Heart left ventricle (tissue), 16 donors: ENCODE measurements around the gene TIMM17B. TPM values are rescaled to one million over a fixed set of nuclear protein-coding genes. Genes with fewer than 3 reads are reported as not detected.

ENCODE experiments used
- ATAC-seq, 4 donors: fragments of 200-7000 bp; cut with Tn5 transposase; one replicate each; pipeline ENCODE4 v1.9.1; 2020 to 2022; ENCODE audit warnings: moderate library complexity in 4 of 4, mild to moderate bottlenecking in 3 of 4, moderate number of reproducible peaks in 1 of 4
- DNase-seq, 5 donors: peaks; one replicate each; pipeline ENCODE4 v3.0.0-alpha.2; 2020
- H3K27ac ChIP-seq, 12 donors: fragments of 200-600 bp; sonication (generic) in 4 of 12; one replicate each; pipeline versions ENCODE4 v1.5.0 to v1.8.0; 2016 to 2022; ENCODE audit warnings: mild to moderate bottlenecking in 2 of 12
- H3K27me3 ChIP-seq, 9 donors: fragments of 200-600 bp; sonication (generic) in 2 of 9; one replicate each; pipeline versions ENCODE4 v1.5.1 to v1.8.0; 2016 to 2022; ENCODE audit warnings: mild to moderate bottlenecking in 3 of 9
- H3K36me3 ChIP-seq, 9 donors: fragments of 200-600 bp; sonication (generic) in 2 of 9; one replicate each; pipeline versions ENCODE4 v1.5.0 to v1.8.0; 2018 to 2022; ENCODE audit warnings: mild to moderate bottlenecking in 2 of 9
- H3K4me1 ChIP-seq, 12 donors: fragments of 200-600 bp; sonication (generic) in 4 of 12; one replicate each; pipeline versions ENCODE4 v1.5.0 to v1.8.0; 2016 to 2022; ENCODE audit warnings: mild to moderate bottlenecking in 3 of 12
- H3K4me3 ChIP-seq, 12 donors: fragments of 200-600 bp; sonication (generic) in 4 of 12; one replicate each; pipeline versions ENCODE4 v1.5.0 to v1.8.0; 2017 to 2022; ENCODE audit warnings: mild to moderate bottlenecking in 9 of 12, moderate library complexity in 4 of 12
- H3K9me3 ChIP-seq, 12 donors: fragments of 200-600 bp; sonication (generic) in 4 of 12; one replicate each; pipeline versions ENCODE4 v1.5.0 to v1.8.0; 2016 to 2022; ENCODE audit warnings: mild to moderate bottlenecking in 1 of 12
- CTCF ChIP-seq, 12 donors: fragments of 200-600 bp; sonication (generic) in 4 of 12; IDR thresholded peaks; one replicate each; pipeline versions ENCODE4 v1.5.0 to v1.8.0; 2018 to 2022; ENCODE audit warnings: antibody characterized with exemption in 12 of 12, mild to moderate bottlenecking in 5 of 12
- POLR2A ChIP-seq, 2 donors: fragments of 450-650 bp; IDR thresholded peaks; one replicate each; pipeline ENCODE4 v1.6.1; 2017; ENCODE audit warnings: antibody characterized with exemption in 2 of 2, mild to moderate bottlenecking in 2 of 2, moderate library complexity in 2 of 2
- WGBS, 4 donors: extraction: QIAGEN DNeasy Blood & Tissue Kit in 2 of 4; methylation state at CpG; one replicate each; pipeline versions ENCODE4 v1.1.5 to v1.1.7; 2013 to 2018; 5-methylcytosine and 5-hydroxymethylcytosine counted together
- intact Hi-C, 10 donors: fragments of 100-400 bp; cut with DNase I; formaldehyde crosslinking; loops; one replicate each; pipeline versions ENCODE4 v1.11.1 to v1.14.2; 2022
- polyA plus RNA-seq, 2 donors: library from polyadenylated mRNA; stranded (reverse); fragments of 200-250 nt; gene quantifications; one replicate each; pipeline ENCODE4 v1.2.3, GENCODE V29; 2013
- total RNA-seq, 9 donors: library from RNA; depleted of rRNA in 2 of 9; stranded (reverse); fragments of >200 nt in 2 of 9; fragmentation: NEBNext Ultra II Directional in 3 of 9; extraction: Animal tissue kit (Norgen Biotek cat#: 25700) in 3 of 9; gene quantifications; one replicate each; pipeline versions ENCODE4 v1.1.0 to v1.2.4, GENCODE V29; 2016 to 2023
- donor health status: ischemic (EF 13 %, LVEDD 7.1; RV severe dilation, severe dysfunction).
- donor health status: healthy with polysubstance abuse.
- donor health status: DM: no; HTN: yes; CAD: no.
- donor health status: DM: no; HTN: no; CAD: no.
- donor health status: ischemic (EF 25% LVEDD 6.9; RV normal size, moderate dysfunction).
- donor health status: ischemic (EF 25% LVEDD 5.7; RV mildly dilated, moderate dysfunction).
- donor health status: healthy.
- donor health status: DM: yes; HTN: yes; CAD: no.
- donor health status: ischemic (EF 35%, LVEDD 5.7; RV mildly dilated, moderate dysfunction).
- donor health status: nonischemic (EF 11% LVEDD 7.7; RV severe dilation, severe dysfunction).
- donor health status: DM: yes; HTN: yes; CAD: no.
- donor health status: PGD.
- donor health status: ischemic (EF 29% LVEDD 5.4; RV normal size, mild dysfunction).
- donor health status: nonischemic (EF 23%, LVEDD 6.1; RV moderate dilation, normal function).

TIMM17B gene
- total and polyA plus RNA-seq, 11 donors: 57.1 to 91.0 (median 73.2) TPM

GRCh38 chrX:48937054-48937907 is 39.7 kb upstream of the TIMM17B start:
- ATAC-seq: peak; percentile 62 to 82 (median 66)
- peak overlapping the region in 6 of 12 donors; percentile 3 to 82 (median 34) for H3K27ac ChIP-seq
- TF ChIP-seq POLR2A (IDR thresholded peaks at IDR 0.05): no peak
- TF ChIP-seq CTCF (IDR thresholded peaks at IDR 0.05): peak in 1 of 12 donors; percentile 13

GRCh38 chrX:48936429-48937053 is 39.0 kb upstream of the TIMM17B start:
- TF ChIP-seq POLR2A (IDR thresholded peaks at IDR 0.05): no peak
- TF ChIP-seq CTCF (IDR thresholded peaks at IDR 0.05): no peak
- no peak for DNase-seq
- H3K27ac ChIP-seq: peak overlapping the region in 5 of 12 donors; percentile 3 to 82 (median 30)
- intact Hi-C loops: no loop called here
- 86 to 93% (median 90%) methylated on average over 8 of the region's 8 CpGs for WGBS, 4 donors
- no peak for ATAC-seq
- no peak overlapping the region for H3K4me3 ChIP-seq
- peaks cover 0 to 69% (median 8%) of the 10 kb centered on the region in 12 donors for H3K4me1 ChIP-seq
- no peaks in the 10 kb centered on the region for H3K27me3 ChIP-seq
- H3K36me3 ChIP-seq: peaks cover 0 to 40% (median 16%) of the 10 kb centered on the region in 9 donors
- H3K9me3 ChIP-seq: peaks cover 0 to 8% (median 0%) of the 10 kb centered on the region in 12 donors

More at GRCh38 chrX:48937054-48937907, 39.7 kb upstream of the TIMM17B start:
- Histone ChIP-seq H3K4me1 (peaks cover 0 to 72% (median 8%) of the 10 kb centered on the region in 12 donors), H3K36me3 (peaks cover 0 to 33% (median 16%) of the 10 kb centered on the region in 9 donors), H3K27me3 (no peaks in the 10 kb centered on the region), H3K4me3 (peak overlapping the region in 1 of 12 donors; percentile 28), H3K9me3 (peaks cover 0 to 7% (median 0%) of the 10 kb centered on the region in 12 donors)
- DNase-seq: peak; percentile 41 to 77 (median 46)
- WGBS, 4 donors: 30 to 48% (median 43%) methylated on average over 7 to 9 of the region's 9 CpGs
- intact Hi-C loops: no loop called here

- peaks cover 0 to 8% (median 0%) of the 10 kb centered on the region in 12 donors for H3K9me3 ChIP-seq
- TF ChIP-seq POLR2A (IDR thresholded peaks at IDR 0.05) (no peak), CTCF (IDR thresholded peaks at IDR 0.05) (no peak)
- no peak overlapping the region for H3K4me3 ChIP-seq
- DNase-seq (no peak), ATAC-seq (no peak)
- H3K4me1 ChIP-seq: peaks cover 0 to 56% (median 6%) of the 10 kb centered on the region in 12 donors
- peak overlapping the region in 1 of 12 donors; percentile 42 for H3K27ac ChIP-seq
- WGBS, 4 donors: 71 to 100% (median 89%) methylated on average over 1 of the region's 1 CpG
- H3K36me3 ChIP-seq: peaks cover 0 to 49% (median 25%) of the 10 kb centered on the region in 9 donors
- intact Hi-C loops: no loop called here
- no peaks in the 10 kb centered on the region for H3K27me3 ChIP-seq
Measured at GRCh38 chrX:48935301-48935670, 37.7 kb upstream of the TIMM17B start.
